Medulla oblongata (tissue), 1 donor: ENCODE measurements around the gene RBM46.

Experiments
- DNase-seq: peaks from one replicate; pipeline ENCODE4 v3.0.0-alpha.2; 2015; ENCODE audit errors: extremely low spot score

The RBM46 gene

GRCh38 chr4:154781126-154781982, at the start of gene RBM46:
TSS of gene RBM46 (plus strand) at chr4:154781272. CDS start at chr4:154796753, 15,481 bp downstream.
- no peak for DNase-seq

- DNase-seq, result no peak
Observed at GRCh38 chr4:154731756-154732155, 49.3 kb upstream of the RBM46 start.

GRCh38 chr4:154732669-154733068, 48.4 kb upstream of the RBM46 start:
- no peak for DNase-seq

GRCh38 chr4:154736770-154737169, 44.3 kb upstream of the RBM46 start:
- DNase-seq, result no peak

GRCh38 chr4:154738426-154738825, 42.6 kb upstream of the RBM46 start:
- no peak for DNase-seq

GRCh38 chr4:154739111-154739510, 42.0 kb upstream of the RBM46 start:
- no peak for DNase-seq

GRCh38 chr4:154740462-154740861, 40.6 kb upstream of the RBM46 start:
- no peak for DNase-seq

- DNase-seq, result no peak
Observed at GRCh38 chr4:154741131-154741665, 39.9 kb upstream of the RBM46 start.

- DNase-seq, result peak; percentile 25
Observed at GRCh38 chr4:154741922-154742850, 38.9 kb upstream of the RBM46 start.

GRCh38 chr4:154743683-154744340, 37.3 kb upstream of the RBM46 start, which contains the start of gene LRAT:
TSS of gene LRAT (plus strand) at chr4:154744000. CDS start at chr4:154744327, 327 bp downstream.
- DNase-seq, result peak; percentile 75

- DNase-seq, result no peak
Observed at GRCh38 chr4:154744341-154744926, 36.6 kb upstream of the RBM46 start.

GRCh38 chr4:154757713-154758112, 23.4 kb upstream of the RBM46 start:
- DNase-seq, result no peak

GRCh38 chr4:154760895-154761294, 20.2 kb upstream of the RBM46 start:
- no peak for DNase-seq

- no peak for DNase-seq
Observed at GRCh38 chr4:154778264-154778663, 2.8 kb upstream of the RBM46 start.

GRCh38 chr4:154779362-154779947, 1.6 kb upstream of the RBM46 start:
- peak; percentile 62 for DNase-seq

- DNase-seq, result no peak
Observed at GRCh38 chr4:154781983-154782293, 866 bp downstream of the RBM46 start.

- peak; percentile 2 for DNase-seq
Observed at GRCh38 chr4:154807042-154807630, 26.1 kb downstream of the RBM46 start.

- no peak for DNase-seq
Observed at GRCh38 chr4:154818230-154818629, 37.2 kb downstream of the RBM46 start.

- DNase-seq, result no peak
Observed at GRCh38 chr4:154822775-154823174, 41.7 kb downstream of the RBM46 start.

GRCh38 chr4:154836030-154836429, 55.0 kb downstream of the RBM46 start:
- no peak for DNase-seq

- DNase-seq, result no peak
Observed at GRCh38 chr4:154836513-154836912, 55.4 kb downstream of the RBM46 start.
